HG03378 (cell line): ENCODE measurements around the gene TMEM59L.
"Not testable (repeated sequence)": the region's sequence is repeated elsewhere in the genome, so short reads cannot be mapped to it uniquely, and the experiment has no call there.

Experiments used
- ATAC-seq: cut with Tn5 transposase; IDR thresholded peaks from one replicate; pipeline ENCODE4 v1.9.1; 2021; ENCODE audit warnings: mild to moderate bottlenecking, moderate library complexity; ENCODE audit not compliant: unreplicated experiment

The TMEM59L gene

DNA sequence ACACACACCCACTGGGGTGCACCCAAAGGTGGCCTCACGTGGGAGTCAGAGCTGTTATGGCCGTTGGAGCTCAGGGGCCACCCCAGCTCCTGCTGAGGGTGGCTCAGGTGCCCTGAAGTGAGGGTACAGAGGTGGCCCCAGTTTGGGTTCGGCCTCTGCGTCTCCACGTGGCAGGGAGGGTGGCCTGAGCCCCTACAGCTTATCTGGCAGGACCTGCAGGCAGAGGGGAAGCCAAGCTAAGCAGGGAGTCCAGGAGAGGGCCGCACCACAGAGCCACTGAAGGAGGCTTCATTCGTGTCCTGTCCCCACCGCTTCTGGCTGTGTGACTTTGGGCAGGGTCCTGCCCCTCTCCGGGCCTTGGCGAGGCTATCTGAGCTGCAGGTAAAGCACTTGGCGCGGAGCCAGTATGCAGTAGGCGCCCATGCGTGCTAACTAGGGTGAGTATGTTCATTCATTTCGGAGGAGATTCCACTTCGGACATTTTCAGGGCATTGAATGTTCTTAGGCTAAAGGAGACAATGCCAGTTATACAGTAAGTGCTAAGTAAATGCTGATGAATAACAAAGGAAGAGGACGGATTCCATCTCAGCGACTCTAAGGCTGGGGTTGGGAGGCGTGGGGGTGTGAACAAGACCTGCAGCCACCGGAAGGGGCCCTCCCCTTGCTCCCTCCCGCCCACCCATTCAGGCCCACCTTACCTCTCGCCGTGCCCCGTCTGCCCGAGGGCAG, 19.1 kb upstream of the TMEM59L start:
- ATAC-seq = no peak

DNA sequence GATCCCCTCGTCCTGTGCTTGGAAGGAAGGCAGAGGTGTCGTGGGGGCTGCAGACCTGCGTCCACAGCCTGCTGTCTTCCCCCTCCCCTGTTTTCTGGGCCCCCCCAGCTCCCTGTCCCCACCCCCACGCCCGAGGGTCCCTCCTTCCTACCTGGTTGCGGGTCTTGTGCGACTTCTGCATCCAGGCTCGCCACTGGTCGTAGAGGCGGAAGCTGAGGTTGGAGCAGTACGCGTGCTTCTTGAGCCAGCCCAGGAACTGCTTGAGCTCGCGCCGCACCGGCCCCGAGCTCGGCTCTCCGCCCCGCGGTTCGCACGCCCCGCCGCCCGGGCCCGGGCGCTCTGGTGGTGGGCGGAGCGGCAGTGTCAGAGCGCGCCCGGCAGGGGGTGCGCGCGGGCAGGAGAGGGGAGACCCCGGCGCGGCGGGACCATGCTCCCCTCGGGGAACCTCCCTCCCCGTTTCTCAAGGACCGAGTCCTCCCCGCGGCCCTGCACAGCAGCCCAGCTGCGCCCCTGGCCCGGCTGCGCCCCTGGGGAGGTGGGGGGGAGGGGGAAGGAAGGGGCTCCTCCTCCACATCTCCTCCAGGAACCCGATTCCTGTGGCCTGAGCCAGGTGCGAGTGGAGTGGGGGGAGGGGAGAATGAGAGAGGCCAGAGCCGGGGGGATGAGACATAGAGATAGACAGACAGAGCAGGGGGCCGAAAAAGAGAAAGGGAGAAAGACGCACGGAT, 18.4 kb upstream of the TMEM59L start:
- no peak for ATAC-seq

DNA sequence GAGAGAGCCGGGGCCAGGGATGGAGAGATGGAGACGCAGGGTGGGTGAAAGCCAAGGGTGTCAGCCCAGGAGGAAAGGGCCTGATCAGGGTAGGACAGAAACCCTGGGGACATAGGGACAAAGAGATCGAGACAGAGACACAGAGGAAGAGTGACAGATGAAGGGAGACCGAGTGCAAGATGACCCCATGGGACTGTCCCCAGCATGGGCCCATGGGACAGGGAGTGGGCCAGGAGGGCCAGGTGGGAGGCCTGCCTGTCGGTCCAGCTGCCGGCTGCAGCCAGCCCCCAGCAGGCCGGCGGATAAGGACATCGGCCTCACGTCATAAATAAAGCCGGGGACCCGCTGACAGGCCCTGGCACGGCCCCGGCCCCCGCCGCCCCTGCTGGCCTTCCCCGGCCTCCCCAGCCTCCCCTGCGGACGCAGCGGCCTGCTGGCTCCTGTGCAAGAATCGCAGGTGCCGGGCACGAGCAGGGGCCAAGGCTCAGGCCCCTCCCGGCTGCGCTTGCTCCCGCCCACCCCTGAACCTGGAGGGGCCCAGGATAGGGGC, 17.8 kb upstream of the TMEM59L start:
- ATAC-seq = no peak

DNA sequence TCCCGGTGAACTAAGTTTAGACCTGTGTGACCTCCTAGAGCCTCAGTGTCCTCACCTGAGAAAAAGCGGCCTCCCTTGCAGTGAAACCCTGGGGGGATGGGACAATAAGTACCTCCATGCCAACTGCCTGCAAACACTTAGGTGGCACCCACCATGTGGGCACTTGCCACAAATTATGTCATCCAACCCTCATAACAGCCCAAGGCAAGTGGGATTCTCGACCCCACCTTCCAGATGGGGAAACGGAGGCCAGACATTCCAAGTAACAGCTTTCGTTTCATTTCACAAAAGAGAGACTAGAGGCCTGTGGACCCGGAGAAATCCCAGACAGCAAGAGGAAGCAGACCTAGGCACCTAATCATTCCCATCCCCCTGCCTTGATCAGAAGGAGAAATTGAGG, 17.2 kb upstream of the TMEM59L start:
- no peak for ATAC-seq

DNA sequence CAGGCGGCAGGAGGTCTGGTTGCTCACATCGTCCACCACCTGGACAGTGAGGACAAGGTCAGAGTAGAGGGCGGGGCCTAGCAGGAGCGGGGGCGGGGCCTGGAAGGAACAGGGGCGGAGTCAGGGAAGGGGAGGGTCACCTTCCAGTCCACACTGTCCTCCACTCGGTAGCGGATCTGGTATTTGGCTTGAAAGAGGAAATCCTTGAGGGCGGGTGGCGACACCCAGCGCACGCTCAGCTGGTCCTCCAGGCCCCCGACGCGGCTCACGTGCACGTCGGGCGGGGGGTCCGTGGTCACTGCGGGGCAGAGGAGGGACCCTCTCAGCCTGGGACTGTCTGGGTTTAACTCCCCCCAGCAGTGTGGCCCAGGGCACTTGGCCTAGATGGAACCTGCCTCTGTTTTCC, 15.9 kb upstream of the TMEM59L start:
- no peak for ATAC-seq

DNA sequence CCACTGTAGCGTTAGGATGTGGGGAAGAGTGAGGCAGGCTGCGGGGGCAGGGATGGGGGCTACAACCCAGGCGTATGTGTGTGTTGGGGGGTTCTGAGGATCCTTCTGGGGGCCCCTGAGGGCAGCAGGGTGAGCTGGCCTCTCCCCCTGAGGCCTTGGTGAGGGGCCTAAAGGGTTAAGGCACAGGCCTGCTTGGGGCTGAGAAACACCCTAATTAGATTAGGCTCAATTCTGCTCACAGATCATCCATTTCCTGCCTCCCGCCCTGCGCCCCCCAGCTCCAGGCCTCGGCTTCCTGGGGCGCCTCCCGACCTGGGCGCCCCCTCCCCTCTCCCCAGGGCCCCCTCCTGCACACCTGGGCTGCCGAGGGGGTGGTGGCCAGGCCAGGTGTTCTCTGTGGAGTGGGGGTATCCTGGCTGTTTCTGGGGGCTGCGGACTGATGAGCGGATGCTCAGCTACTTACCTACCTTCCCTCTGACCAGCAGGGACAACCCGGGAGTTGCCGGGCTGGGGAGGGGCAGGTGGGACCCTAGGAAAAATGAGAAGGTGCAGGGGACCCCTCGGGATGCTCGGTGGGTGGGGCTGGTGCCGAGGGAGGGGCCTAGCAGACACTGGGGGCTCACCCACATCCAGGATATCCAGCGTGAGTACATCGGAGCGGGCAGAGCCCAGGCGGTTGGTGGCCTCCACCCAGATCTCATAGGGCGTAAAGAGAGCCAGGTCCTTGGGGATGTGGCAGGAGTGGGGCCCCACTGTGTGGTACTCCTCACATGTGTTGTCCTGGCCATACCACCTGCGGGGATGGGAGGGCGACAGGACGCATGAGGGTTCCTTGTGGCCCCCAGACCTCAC, 14.6 kb upstream of the TMEM59L start:
- ATAC-seq = no peak

DNA sequence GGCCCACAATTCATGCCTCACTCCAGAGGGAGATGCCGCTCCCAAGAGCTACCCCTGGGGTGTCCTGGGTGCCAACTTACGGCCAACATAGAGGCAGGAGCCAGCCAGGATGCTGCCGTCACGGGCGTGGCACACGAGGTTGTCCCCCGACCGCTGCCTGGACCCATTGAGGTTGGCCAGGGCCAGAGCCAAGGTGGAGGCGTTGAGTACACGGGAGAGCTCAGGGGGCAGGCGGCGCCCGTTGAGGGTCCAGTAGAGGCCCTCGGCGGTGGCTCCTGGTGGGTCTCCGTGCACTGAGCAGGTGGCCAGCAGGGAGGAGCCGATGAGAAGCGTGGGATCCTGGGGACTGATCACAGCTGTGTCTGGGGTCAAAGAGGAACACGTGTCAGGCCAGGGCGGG, 13.2 kb upstream of the TMEM59L start:
- ATAC-seq = no peak

DNA sequence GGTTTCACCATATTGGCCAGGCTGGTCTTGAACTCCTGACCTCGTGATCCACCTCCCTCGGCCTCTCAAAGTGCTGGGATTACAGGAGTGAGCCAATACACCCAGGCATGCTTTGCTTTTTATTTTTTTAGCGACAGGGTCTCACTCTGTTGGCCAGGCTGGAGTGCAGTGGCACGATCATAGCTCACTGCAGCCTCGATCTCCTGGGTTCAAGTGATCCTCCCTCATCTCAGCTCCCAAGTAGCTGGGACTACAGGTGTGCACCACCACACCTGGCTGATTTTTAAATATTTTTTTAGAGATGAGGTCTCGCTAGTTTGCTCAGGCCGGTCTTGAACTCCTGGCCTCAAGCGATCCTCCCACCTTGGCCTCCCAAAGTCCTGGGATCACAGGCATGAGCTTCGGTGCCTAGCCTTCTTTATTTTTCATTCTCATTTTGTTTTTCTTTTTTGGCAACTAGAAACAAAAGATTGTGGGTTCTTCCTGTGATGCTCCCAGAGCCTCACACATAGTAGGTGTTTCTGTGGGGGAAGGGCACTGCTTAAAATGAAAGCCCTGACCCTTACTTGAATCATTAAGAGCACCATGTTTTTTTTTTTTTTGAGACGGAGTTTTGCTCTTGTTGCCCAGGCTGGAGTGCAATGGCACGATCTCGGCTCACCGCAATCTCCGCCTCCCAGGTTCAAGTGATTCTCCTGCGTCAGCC, 11.8 kb upstream of the TMEM59L start:
- ATAC-seq = not testable (repeated sequence)

DNA sequence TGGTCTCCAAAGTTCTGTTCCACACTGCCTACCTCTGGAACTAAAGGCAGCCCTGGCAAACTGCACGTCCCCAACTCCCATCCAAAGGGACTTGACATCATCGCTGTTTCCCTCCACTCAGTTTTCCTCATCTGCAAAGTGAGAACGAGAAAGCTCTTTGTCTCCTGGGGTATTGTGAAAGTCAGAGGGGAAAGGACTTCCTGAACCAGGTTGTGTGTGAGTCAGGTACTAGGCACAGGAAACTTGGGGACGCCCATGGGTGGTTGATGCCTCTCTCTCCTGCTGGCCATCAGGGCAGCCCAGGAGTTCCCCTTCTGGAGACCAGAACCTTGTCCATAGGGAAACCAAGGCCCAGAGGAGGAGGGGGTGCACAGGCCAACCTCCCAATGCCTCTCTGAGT, 10.8 kb upstream of the TMEM59L start:
- no peak for ATAC-seq

DNA sequence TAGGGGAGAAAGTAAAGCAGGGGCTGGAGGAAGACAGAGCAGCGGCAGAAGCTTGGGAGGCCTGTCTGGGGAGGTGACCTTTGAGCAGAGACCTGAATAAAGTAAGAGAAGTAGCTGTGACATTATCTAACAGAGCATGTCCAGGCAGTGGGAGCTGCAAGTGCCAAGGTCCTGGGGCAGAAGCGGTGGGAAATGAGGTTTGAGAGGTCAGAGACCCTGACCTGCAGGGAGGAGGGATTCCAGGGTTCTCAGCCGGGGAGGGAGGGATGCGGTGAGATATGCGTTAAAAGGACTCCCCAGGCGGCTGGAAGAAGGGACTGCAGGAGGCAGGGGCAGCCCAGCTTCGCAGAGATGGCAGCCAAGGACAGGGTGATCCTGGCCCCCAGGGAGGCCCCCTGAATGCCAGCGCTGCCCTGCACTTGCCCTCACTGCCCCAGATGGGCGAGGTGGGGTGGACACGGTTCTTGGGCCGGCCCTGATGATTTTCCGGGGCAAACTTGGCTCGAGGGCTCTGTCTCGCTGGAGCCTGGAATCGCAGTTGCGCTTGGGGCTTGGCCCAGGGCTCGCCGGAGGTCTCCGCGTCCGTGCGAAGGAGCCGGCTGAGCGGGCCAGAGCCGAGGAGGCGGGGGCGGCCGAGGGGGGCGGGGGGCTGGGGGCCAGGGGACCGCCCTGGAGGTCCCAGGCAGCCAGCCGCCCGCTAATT, 9.3 kb upstream of the TMEM59L start:
- no peak for ATAC-seq

DNA sequence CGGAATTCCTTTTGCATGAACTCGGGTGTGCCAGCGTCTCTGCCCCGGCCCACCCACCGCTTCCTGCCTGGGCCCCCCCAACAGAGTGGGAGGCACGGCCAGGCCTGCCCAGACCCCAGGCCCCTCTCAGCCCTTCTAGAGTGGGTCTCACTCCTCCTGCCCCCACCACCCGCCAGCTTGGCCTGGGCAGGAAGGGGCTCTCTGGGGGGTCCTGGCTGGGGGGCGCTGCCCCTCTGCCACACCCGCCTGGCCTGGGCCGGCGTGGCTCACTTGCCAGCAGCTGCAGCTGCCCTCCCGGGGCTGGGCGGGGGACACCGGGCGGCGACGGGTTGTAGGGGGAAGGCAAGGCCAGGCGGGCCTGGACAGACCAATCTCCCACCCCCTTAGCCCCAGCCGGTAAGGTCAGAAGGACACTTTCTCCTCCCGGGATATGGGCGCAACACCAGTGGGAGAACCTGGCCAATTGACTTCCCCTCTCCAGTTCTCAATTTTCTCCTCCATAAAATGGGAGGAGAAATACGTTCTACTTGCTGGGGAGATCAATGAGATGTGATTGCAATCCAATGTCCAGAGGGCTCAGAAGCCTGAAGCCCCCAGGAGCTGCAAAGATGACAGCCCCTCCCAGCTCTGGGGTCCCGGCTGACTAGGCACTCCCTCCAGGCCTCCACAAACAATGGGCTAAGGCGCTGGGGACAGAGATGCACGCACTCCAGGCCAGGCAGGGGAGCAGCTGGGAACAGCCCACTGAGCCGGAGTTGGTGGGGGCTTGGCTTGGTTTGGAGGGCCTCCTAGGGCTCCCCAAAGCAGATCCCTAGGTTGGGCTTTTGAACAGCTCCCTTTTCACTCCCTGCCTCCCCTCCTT, 8.5 kb upstream of the TMEM59L start:
- no peak for ATAC-seq

DNA sequence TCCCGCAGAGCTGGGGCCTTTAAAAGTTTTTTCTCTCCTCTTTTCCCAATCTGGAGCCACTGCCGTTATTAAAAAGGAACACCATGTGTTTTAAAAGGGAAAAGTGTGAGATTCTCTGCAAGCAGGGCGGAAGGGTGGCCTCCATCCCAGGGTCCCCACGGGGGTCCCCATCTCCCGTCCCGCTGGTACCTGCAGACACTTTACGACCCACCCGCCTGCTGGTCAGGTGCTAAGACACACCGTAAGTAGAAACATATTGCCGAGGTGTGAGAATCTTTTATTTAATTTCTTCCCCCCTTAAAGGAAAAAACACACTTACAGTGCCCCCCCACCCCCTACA, 7.9 kb upstream of the TMEM59L start:
- no peak for ATAC-seq

DNA sequence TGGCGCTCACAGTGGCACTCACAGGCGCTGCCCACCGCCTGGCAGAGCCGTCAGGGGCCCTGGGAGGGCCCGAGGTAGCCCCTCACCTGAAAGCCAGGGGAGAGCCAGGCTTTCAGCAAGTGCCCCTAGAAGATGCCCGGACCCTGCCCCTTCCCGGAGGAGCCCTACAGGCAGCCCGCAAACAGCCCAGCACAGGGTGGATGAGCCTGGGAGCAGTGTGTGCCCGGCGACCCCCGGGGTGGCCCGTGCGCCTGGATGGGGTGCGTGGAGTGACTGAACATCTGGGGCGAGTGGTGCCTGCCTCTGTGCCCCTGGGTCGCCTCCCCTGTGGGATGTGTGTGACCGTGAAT, 7.5 kb upstream of the TMEM59L start:
- no peak for ATAC-seq

DNA sequence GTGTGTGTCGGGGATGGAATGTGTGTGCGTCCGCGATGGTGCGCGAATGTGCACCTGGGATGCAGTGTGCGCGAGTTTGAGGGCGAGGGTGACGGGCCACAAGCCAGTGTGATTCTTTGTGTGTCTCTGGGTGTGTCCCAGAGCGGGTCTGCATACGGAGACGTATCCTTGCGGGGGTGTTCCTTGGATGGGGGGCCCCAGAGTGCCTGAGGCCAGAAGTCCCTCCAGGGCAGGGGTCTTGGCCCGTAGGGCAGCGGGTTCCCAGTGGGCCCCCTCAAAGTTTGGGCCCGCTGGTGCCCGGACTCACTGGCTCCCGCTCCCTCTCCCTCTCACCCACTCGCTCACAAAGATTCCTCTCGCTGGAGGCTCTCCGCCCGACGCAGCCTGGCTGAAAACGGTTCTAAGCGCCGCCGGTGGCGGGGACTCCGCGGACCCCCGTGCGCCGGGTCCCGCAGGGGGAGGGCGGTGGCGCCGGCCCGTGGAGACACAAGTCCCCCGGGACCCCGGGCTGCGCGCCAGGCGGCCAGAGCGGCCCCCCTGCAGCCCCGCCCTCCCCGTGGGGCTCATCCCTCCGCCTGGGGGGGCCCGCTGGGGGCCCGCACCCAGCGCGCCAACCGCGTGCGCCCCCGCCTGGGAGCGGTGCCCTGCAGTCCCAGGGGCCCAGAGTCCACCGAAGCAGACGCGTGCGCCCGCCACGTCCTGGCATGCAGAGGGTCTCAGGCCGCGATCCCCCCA, 7.0 kb upstream of the TMEM59L start:
- no peak for ATAC-seq

DNA sequence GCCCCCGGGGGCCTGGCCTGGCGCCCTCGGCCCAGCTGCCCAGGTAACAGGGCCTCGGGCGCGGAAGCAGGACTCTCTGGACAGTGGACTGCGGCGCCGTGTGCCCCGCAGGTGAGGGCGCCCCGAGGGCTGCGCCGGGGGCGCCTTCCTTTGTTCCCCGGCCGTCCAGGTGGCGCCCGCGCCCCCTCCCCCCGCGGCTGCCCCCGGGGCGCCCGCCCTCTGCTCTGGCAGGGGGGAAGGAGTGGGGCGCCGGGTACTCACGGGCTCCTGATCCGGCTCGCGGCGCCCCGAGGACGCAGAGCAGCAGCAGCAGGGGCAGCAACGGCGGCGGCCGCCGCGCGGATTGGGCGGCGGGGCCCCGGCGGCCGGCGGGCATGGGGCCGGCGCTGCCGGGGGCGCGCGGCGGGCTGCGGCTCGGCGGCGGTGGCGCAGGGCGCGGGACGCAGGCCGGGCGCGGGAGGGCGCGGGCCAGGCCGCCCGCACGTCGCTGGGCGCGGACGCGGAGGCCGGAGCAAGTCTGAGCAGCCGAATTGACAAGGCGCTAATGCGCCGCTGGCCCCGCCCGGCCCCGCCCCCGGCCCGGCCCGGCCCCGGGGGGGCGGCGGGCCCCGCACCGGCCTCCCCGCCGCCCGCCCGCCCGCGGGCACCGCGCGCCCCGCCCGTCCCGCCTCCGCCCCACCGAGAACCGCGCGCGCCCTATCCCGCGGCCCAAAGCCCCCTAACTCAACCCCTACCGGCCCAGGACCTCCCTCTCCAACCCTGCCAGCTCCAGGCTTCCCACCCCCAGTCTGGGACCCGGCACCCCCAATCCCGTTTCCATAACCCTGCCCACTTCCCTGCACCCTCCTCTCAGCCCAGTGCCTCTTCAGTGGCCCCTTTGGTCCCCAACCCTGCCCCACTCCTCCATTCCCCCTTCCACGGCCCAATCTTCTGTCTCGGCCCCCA, 6.1 kb upstream of the TMEM59L start, which contains the start of gene CRLF1:
Gene CRLF1 (minus strand): TSS at position 519 of the 945 bp plus-strand sequence. CDS start 143 bp downstream, at position 376.
- ATAC-seq = no peak

DNA sequence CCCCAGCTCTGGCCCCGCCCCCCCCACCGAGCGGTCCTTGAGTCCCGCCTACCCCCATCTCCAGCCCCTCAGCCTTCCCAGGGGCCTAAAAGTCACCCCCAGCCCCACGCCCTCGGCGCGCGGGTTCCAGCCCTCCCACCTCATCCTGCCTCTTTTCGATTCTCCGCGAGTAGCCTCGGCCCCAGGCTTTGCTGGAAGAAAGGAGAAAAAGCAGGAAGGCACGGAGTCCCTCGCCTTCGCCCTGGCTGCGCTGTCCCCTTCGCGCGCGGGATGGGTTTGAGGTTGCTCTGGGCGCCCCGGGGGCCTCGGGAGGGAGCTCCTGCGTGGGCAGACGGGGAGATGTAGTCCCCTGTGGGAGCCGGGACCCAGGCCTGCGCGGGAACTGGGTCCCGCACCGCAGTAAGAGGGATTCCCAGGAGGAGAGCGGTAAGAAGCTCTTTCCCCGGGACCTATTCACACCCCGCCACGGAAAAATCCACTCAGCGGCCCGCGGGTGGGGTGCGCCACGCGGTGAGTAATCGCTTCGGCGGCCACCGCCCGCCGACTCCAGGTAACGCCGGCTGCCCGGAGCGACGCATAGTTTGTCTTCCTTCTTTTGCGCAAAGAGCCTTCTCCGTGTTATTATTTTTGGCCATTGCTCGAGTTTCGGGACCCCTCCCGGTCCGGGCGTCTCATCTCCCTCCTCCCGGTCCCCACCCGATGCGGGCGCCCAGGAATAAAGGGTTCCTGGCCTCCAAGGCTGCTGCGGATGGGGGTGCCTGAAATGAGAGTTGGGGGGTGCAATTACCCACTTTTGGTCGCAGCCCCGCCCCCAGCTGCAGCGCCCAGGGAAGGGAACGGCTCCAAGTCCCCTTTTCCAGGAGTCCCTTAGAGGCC, 5.2 kb upstream of the TMEM59L start:
- ATAC-seq = no peak
